H1 (cell line): Measurements from ENCODE around the gene GNAQ. TPM values are rescaled to one million over a fixed set of nuclear protein-coding genes. Genes with fewer than 3 reads are reported as not detected.

Source experiments
- JUN ChIP-seq: IDR thresholded peaks from 2 replicates; pipeline ENCODE4 v1.6.1; 2011; ENCODE audit warnings: low read depth, mild to moderate bottlenecking, improper control_type of control experiment, low read length
- RXRA ChIP-seq: IDR thresholded peaks from 2 replicates; pipeline ENCODE4 v1.6.1; 2011; ENCODE audit warnings: low read depth, mild to moderate bottlenecking, low read length, moderate library complexity; ENCODE audit not compliant: insufficient read depth
- SIN3A ChIP-seq, 2 experiments: IDR thresholded peaks in 1 of 2; conservative IDR thresholded peaks in 1 of 2; 2 replicates each; pipeline ENCODE4 v1.6.1; 2011 to 2012; ENCODE audit warnings: low read length in 2 of 2, improper control_type of control experiment in 1 of 2, low read depth in 1 of 2, mild to moderate bottlenecking in 1 of 2
- TAF7 ChIP-seq: optimal IDR thresholded peaks from 2 replicates; pipeline ENCODE3; 2011; ENCODE audit warnings: low read depth, mild to moderate bottlenecking, inconsistent platforms, low read length, moderate library complexity, borderline replicate concordance
- polyA plus RNA-seq, 7 experiments: library from polyadenylated mRNA; depleted of rRNA in 3 of 7; stranded (reverse) in 5 of 7; unstranded in 2 of 7; fragments of >200 nt in 5 of 7; fragments of 200-250 nt in 2 of 7; gene quantifications; 1 replicate in 5 of 7; 2 replicates in 1 of 7; 4 replicates in 1 of 7; pipeline versions ENCODE4 v1.2.1 to v1.2.3, GENCODE V29; 2011 to 2013; ENCODE audit warnings: missing spikeins in 2 of 7, mixed read lengths in 2 of 7
- total RNA-seq: library from RNA; stranded (reverse); fragmentation: NEBNext Ultra II Directional; extraction: Animal tissue kit (Norgen Biotek cat#: 25700); gene quantifications from 2 replicates; pipeline ENCODE4 v1.2.1, GENCODE V29; 2021

The GNAQ gene
- total and polyA plus RNA-seq, 2 of the 8 experiments (the other 6 are each of a cell fraction or from before 2014, with no cell fraction given) = 22.8 to 63.8 TPM

DNA sequence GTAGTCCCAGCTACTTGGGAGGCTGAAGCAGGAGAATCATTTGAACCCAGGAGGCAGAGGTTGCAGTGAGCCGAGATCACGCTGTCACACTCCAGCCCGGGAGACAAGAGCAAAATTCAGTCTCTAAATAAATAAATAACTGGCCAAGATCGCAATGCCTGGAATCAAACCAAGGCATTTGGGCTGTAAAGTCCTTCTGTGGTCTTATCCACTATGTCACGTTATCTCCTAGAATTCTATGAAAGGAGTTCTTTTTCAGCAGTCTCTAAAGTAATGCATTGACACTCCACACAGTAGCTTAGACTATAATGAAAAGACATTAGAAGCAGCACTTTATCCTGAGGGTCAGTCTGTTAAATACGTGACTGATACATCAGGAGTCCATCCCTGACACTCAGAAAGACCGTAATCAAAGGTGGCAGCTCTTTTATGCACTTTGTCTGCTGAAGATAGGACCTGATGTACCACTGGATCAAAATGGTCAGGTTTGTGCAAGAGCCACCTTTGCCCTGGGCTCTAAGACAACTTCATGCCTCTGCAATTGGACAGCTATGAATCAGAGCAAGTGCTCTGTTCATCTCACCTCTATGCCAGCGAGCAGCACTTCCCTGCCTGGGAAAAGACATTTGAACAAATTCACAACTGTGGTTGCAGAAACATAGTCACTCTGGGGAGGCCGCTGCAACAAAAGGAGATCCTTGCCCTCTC is 351.8 kb downstream of the GNAQ start (continued):
- TF ChIP-seq RXRA (no peak), TAF7 (no peak), SIN3A (conservative IDR thresholded peaks at IDR 0.05 in 1 of 2, IDR thresholded peaks at IDR 0.05 in 1 of 2; ENCODE audit: low read depth in 1 of 2, low read length in 2 of 2) (no peak), JUN (no peak)
